Ramos (cell line): Measurements from ENCODE around the gene CXCL9.
"Not testable (repeated sequence)": the region's sequence is repeated elsewhere in the genome, so short reads cannot be mapped to it uniquely, and the experiment has no call there.

ENCODE experiments used
- in situ Hi-C: fragments of 300-500 bp; cut with MboI; formaldehyde crosslinking; loops from one replicate; pipeline ENCODE4 v1.14.3; 2022; ENCODE audit warnings: low sequenced_read_pairs; ENCODE audit not compliant: unreplicated experiment

The CXCL9 gene

GRCh38 chr4:76013540-76013939, 6.2 kb upstream of the CXCL9 start:
- in situ Hi-C loops: no loop called here

- in situ Hi-C loops: no loop called here
Measured at GRCh38 chr4:76012388-76012801, 5.1 kb upstream of the CXCL9 start.

GRCh38 chr4:76011700-76012387, 4.5 kb upstream of the CXCL9 start:
- in situ Hi-C loops: no loop called here

GRCh38 chr4:76011018-76011670, 3.8 kb upstream of the CXCL9 start:
- in situ Hi-C loops: no loop called here

- in situ Hi-C loops: no loop called here
Measured at GRCh38 chr4:76010576-76010975, 3.3 kb upstream of the CXCL9 start.

GRCh38 chr4:76009311-76009710, 2.0 kb upstream of the CXCL9 start:
- in situ Hi-C loops: loop anchor here (10.0 kb wide), 1 partner anchor 55 kb away; no protein-coding TSS in a partner anchor

GRCh38 chr4:76003620-76004019, 3.7 kb downstream of the CXCL9 start:
- in situ Hi-C loops: loop anchor here (10.0 kb wide), 1 partner anchor 61 kb away; no protein-coding TSS in a partner anchor

- in situ Hi-C loops: loop anchor here (10.0 kb wide), 1 partner anchor 62 kb away; no protein-coding TSS in a partner anchor
Measured at GRCh38 chr4:76003035-76003434, 4.3 kb downstream of the CXCL9 start.

GRCh38 chr4:76002176-76002575, 5.1 kb downstream of the CXCL9 start:
- in situ Hi-C loops: loop anchor here (10.0 kb wide), 1 partner anchor 63 kb away; no protein-coding TSS in a partner anchor

GRCh38 chr4:76001700-76002099, 5.6 kb downstream of the CXCL9 start:
- in situ Hi-C loops: loop anchor here (10.0 kb wide), 1 partner anchor 63 kb away; no protein-coding TSS in a partner anchor

- in situ Hi-C loops: loop anchor here (10.0 kb wide), 1 partner anchor 65 kb away; no protein-coding TSS in a partner anchor
Measured at GRCh38 chr4:76000279-76000678, 7.0 kb downstream of the CXCL9 start.

- in situ Hi-C loops: not testable (repeated sequence)
Measured at GRCh38 chr4:75998525-75999147, 8.7 kb downstream of the CXCL9 start.

GRCh38 chr4:75997946-75998345, 9.4 kb downstream of the CXCL9 start:
- in situ Hi-C loops: no loop called here

GRCh38 chr4:75997081-75997480, 10.2 kb downstream of the CXCL9 start:
- in situ Hi-C loops: no loop called here

GRCh38 chr4:75995727-75996126, 11.6 kb downstream of the CXCL9 start:
- in situ Hi-C loops: no loop called here

GRCh38 chr4:75992462-75992861, 14.8 kb downstream of the CXCL9 start:
- in situ Hi-C loops: no loop called here

GRCh38 chr4:75989846-75990528, 17.3 kb downstream of the CXCL9 start:
- in situ Hi-C loops: no loop called here

GRCh38 chr4:75985116-75985515, 22.2 kb downstream of the CXCL9 start:
- in situ Hi-C loops: no loop called here

- in situ Hi-C loops: no loop called here
Measured at GRCh38 chr4:75980576-75980975, 26.7 kb downstream of the CXCL9 start.

GRCh38 chr4:75976177-75976576, 31.1 kb downstream of the CXCL9 start:
- in situ Hi-C loops: no loop called here

- in situ Hi-C loops: no loop called here
Measured at GRCh38 chr4:75973766-75974165, 33.5 kb downstream of the CXCL9 start.
